ENCODE data around the gene C6orf62.

Gene C6orf62

DNA sequence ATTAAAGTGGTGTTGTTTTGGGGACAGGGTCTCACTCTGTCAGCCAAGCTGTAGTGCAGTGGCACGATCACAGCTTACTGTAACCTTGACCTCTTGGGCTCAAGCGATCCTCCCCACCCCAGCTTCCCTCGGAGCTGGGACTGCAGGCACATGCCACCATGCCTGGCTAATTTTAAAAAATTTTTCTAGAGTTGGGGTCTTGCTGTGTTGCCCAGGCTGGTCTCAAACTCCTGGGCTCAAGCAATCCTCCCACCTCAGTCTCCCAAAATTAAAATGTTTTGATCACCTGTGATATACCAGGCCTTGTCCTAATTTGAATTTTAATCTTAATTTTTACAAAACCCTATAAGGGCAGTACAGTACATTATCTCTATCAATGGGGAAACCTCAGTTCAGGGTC lies 26.5 kb downstream of the C6orf62 start:
- ChIA-PET CTCF (interaction anchor here (1.3 to 2.7 kb wide), 5 partner anchors 109 to 262 kb away, joined by 4 to 16 read pairs (median 8); no protein-coding TSS in a partner anchor), POLR2A (no interaction called here)
- H3K4me1 ChIP-seq (ENCODE audit: control insufficient read depth, insufficient read depth, low read length) = peaks cover 4% of the 10 kb centered on the region; the same call in 1 of the 2 replicates
- no peak overlapping the region for H3K4me3 ChIP-seq (ENCODE audit: low read depth, low read length)
- peaks cover 0 to 5% of the 10 kb centered on the region in 2 experiments; a peak in 1 of 3 replicates for H3K36me3 ChIP-seq (ENCODE audit: control insufficient read depth in 2 of 2, insufficient read depth in 1 of 2, low read length in 2 of 2)
- TF ChIP-seq ZNF121 (tag by site-specific recombination; IDR thresholded peaks at IDR 0.05) (peak; percentile 65; the same call in 1 of the 2 replicates), ZBTB20 (tag by site-specific recombination; IDR thresholded peaks at IDR 0.05) (no peak)
- H3K9me3 ChIP-seq (ENCODE audit: control insufficient read depth, insufficient read depth, low read depth, low read length) = no peaks in the 10 kb centered on the region
- no peak overlapping the region for H3K27ac ChIP-seq (ENCODE audit: extremely low read depth, low read depth, low read length)

DNA sequence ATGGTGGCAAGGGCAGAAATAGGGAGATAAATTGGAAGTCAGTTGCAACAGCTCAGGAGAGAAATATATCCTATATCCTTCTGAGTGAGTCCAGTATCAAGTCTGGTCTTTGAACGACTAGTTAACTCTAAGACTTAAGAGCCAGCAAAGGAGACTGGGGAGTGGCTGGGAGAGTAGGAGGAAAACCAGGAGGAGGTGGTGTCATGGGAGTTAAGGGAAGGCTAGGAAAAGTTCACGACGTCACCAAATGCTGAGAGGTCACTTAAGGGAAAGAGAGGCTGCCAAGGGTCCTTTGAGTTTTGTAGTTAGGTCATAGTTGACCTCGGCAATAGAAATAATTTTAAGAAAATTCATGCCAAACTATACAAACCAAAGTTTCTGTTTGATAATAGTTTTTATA lies 27.0 kb downstream of the C6orf62 start:
- Histone ChIP-seq H3K4me3 (ENCODE audit: low read depth, low read length) (no peak overlapping the region), H3K4me1 (ENCODE audit: control insufficient read depth, insufficient read depth, low read length) (peaks cover 4% of the 10 kb centered on the region; the same call in 1 of the 2 replicates), H3K27ac (ENCODE audit: extremely low read depth, low read depth, low read length) (no peak overlapping the region), H3K36me3 (ENCODE audit: control insufficient read depth in 2 of 2, insufficient read depth in 1 of 2, low read length in 2 of 2) (peaks cover 0 to 9% of the 10 kb centered on the region in 2 experiments; a peak in 1 of 3 replicates), H3K9me3 (ENCODE audit: control insufficient read depth, insufficient read depth, low read depth, low read length) (no peaks in the 10 kb centered on the region)
- ChIA-PET CTCF (interaction anchor here (0.9 to 2.7 kb wide), 6 partner anchors 108 to 171 kb away, joined by 4 to 16 read pairs (median 8); no protein-coding TSS in a partner anchor), POLR2A (no interaction called here)
- no peak for TF ChIP-seq ZNF184 (tag by site-specific recombination; IDR thresholded peaks at IDR 0.05)
- TF ChIP-seq, protein P1, sequence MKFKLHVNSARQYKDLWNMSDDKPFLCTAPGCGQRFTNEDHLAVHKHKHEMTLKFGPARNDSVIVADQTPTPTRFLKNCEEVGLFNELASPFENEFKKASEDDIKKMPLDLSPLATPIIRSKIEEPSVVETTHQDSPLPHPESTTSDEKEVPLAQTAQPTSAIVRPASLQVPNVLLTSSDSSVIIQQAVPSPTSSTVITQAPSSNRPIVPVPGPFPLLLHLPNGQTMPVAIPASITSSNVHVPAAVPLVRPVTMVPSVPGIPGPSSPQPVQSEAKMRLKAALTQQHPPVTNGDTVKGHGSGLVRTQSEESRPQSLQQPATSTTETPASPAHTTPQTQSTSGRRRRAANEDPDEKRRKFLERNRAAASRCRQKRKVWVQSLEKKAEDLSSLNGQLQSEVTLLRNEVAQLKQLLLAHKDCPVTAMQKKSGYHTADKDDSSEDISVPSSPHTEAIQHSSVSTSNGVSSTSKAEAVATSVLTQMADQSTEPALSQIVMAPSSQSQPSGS (tag by site-specific recombination; IDR thresholded peaks at IDR 0.05; ENCODE audit: low read depth) = peak; percentile 13; the same call in 1 of the 2 replicates

DNA sequence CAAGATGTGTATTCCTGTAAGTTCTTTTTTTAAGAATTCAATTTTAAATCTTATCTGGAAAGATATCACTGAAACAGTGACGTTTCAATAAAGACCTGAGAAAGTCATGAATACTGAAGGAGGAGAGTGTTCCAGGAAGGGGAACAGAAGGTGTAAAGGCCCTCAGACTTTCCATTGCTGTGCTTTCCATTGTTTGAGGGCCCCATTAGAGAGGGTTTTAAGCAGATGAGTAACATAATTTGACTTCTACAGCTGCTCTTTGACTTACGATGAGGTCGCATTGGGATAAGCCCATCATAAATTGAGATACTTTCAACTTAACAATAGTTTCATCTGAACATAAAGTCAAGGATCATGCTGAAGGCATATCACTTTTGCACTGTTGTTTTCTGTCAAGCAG lies 27.4 kb downstream of the C6orf62 start:
- peaks cover 4% of the 10 kb centered on the region; the same call in 1 of the 2 replicates for H3K4me1 ChIP-seq (ENCODE audit: control insufficient read depth, insufficient read depth, low read length)
- H3K36me3 ChIP-seq (ENCODE audit: control insufficient read depth in 2 of 2, insufficient read depth in 1 of 2, low read length in 2 of 2) = peaks cover 0 to 9% of the 10 kb centered on the region in 2 experiments; a peak in 1 of 3 replicates
- ChIA-PET POLR2A (no interaction called here), CTCF (interaction anchor here (0.9 to 2.7 kb wide), 5 partner anchors 108 to 170 kb away, joined by 4 to 16 read pairs (median 7); no protein-coding TSS in a partner anchor)
- no peaks in the 10 kb centered on the region for H3K9me3 ChIP-seq (ENCODE audit: control insufficient read depth, insufficient read depth, low read depth, low read length)
- H3K27ac ChIP-seq (ENCODE audit: extremely low read depth, low read depth, low read length) = no peak overlapping the region
- no peak overlapping the region for H3K4me3 ChIP-seq (ENCODE audit: low read depth, low read length)
- TF ChIP-seq PRDM1 (tag by site-specific recombination; IDR thresholded peaks at IDR 0.05) (0 out of 2 replicates have a peak, but pooled peaks have one; percentile 20), KLF7 (tag by site-specific recombination; IDR thresholded peaks at IDR 0.05; ENCODE audit: borderline replicate concordance) (no peak)

DNA sequence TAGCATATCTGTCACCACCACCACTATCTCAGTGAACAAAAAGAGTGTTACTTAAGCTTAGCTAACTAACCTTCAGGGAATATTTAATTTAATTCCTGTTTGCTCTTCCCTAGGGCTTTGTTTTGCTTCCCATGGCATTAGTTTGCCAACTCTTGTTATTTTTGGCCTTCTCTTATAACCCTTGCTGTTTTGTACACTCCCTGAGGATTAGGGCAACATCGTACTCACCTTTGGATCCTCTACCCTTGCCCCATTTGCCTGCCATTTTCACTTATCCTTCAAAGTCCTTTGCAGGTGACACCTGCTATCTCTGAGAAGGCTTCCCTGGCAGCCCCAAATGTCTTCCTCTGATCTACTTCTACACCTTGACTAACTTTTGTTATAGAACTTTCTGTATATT lies 28.4 kb downstream of the C6orf62 start:
- no peak for TF ChIP-seq ZNF324 (tag by site-specific recombination; IDR thresholded peaks at IDR 0.05)
- TF ChIP-seq, protein P2, sequence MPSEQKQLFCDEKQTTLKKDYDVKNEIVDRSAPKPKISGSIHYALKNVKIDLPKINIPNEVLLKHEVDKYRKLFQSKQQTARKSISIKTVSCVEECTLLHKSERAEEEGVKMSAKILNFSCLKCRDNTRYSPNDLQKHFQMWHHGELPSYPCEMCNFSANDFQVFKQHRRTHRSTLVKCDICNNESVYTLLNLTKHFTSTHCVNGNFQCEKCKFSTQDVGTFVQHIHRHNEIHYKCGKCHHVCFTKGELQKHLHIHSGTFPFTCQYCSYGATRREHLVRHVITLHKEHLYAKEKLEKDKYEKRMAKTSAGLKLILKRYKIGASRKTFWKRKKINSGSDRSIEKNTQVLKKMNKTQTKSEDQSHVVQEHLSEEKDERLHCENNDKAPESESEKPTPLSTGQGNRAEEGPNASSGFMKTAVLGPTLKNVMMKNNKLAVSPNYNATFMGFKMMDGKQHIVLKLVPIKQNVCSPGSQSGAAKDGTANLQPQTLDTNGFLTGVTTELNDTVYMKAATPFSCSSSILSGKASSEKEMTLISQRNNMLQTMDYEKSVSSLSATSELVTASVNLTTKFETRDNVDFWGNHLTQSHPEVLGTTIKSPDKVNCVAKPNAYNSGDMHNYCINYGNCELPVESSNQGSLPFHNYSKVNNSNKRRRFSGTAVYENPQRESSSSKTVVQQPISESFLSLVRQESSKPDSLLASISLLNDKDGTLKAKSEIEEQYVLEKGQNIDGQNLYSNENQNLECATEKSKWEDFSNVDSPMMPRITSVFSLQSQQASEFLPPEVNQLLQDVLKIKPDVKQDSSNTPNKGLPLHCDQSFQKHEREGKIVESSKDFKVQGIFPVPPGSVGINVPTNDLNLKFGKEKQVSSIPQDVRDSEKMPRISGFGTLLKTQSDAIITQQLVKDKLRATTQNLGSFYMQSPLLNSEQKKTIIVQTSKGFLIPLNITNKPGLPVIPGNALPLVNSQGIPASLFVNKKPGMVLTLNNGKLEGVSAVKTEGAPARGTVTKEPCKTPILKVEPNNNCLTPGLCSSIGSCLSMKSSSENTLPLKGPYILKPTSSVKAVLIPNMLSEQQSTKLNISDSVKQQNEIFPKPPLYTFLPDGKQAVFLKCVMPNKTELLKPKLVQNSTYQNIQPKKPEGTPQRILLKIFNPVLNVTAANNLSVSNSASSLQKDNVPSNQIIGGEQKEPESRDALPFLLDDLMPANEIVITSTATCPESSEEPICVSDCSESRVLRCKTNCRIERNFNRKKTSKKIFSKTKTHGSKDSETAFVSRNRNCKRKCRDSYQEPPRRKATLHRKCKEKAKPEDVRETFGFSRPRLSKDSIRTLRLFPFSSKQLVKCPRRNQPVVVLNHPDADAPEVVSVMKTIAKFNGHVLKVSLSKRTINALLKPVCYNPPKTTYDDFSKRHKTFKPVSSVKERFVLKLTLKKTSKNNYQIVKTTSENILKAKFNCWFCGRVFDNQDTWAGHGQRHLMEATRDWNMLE (tag by site-specific recombination; conservative IDR thresholded peaks at IDR 0.05; ENCODE audit: low read depth) = no peak
- no peak for TF ChIP-seq ZFP69B (tag by site-specific recombination; IDR thresholded peaks at IDR 0.05)
- TF ChIP-seq ZNF521 (tag by site-specific recombination; IDR thresholded peaks at IDR 0.05) = no peak
- TF ChIP-seq, protein P3, sequence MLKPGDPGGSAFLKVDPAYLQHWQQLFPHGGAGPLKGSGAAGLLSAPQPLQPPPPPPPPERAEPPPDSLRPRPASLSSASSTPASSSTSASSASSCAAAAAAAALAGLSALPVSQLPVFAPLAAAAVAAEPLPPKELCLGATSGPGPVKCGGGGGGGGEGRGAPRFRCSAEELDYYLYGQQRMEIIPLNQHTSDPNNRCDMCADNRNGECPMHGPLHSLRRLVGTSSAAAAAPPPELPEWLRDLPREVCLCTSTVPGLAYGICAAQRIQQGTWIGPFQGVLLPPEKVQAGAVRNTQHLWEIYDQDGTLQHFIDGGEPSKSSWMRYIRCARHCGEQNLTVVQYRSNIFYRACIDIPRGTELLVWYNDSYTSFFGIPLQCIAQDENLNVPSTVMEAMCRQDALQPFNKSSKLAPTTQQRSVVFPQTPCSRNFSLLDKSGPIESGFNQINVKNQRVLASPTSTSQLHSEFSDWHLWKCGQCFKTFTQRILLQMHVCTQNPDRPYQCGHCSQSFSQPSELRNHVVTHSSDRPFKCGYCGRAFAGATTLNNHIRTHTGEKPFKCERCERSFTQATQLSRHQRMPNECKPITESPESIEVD (tag by site-specific recombination; IDR thresholded peaks at IDR 0.05) = 0 out of 2 replicates have a peak, but pooled peaks have one; percentile 28
- no peak for TF ChIP-seq ZNF19 (tag by site-specific recombination; IDR thresholded peaks at IDR 0.05; ENCODE audit: low read depth)
- TF ChIP-seq ZIC2 (tag by site-specific recombination; IDR thresholded peaks at IDR 0.05) = peak; percentile 35; the same call in 1 of the 2 replicates
- peak; percentile 65 for TF ChIP-seq FEZF1 (tag by site-specific recombination; IDR thresholded peaks at IDR 0.05)
- no peak for TF ChIP-seq ZBTB1 (tag by site-specific recombination; IDR thresholded peaks at IDR 0.05)
- no peak overlapping the region for H3K27ac ChIP-seq (ENCODE audit: extremely low read depth, low read depth, low read length)
- H3K4me1 ChIP-seq (ENCODE audit: control insufficient read depth, insufficient read depth, low read length) = peaks cover 4% of the 10 kb centered on the region; the same call in 1 of the 2 replicates
- H3K36me3 ChIP-seq (ENCODE audit: control insufficient read depth in 2 of 2, insufficient read depth in 1 of 2, low read length in 2 of 2) = peaks cover 0 to 9% of the 10 kb centered on the region in 2 experiments; a peak in 1 of 3 replicates
- ChIA-PET CTCF (interaction anchor here (2.3 kb wide), 1 partner anchor 109 kb away, joined by 15 read pairs; no protein-coding TSS in a partner anchor), POLR2A (no interaction called here)
- H3K4me3 ChIP-seq (ENCODE audit: low read depth, low read length) = no peak overlapping the region
- no peaks in the 10 kb centered on the region for H3K9me3 ChIP-seq (ENCODE audit: control insufficient read depth, insufficient read depth, low read depth, low read length)

Data from HEK293 (cell line).